Stromal cell of bone marrow (primary cell): ENCODE results near the gene MTHFD1L.
A peak's percentile ranks its signal among the peaks of the same experiment; 100 is the strongest.

Source experiments
- DNase-seq: peaks from one replicate; pipeline ENCODE4 v3.0.0-alpha.2; 2012; ENCODE audit warnings: low read depth

MTHFD1L gene

GRCh38 chr6:150866147-150866990 lies 867 bp downstream of the MTHFD1L start:
- DNase-seq = peak; percentile 86

- no peak for DNase-seq
Measured at GRCh38 chr6:150866991-150867501, 1.5 kb downstream of the MTHFD1L start.

GRCh38 chr6:150868759-150869158 lies 3.3 kb downstream of the MTHFD1L start:
- no peak for DNase-seq

GRCh38 chr6:150874179-150874578 lies 8.7 kb downstream of the MTHFD1L start:
- no peak for DNase-seq

GRCh38 chr6:150875841-150876240 lies 10.3 kb downstream of the MTHFD1L start:
- DNase-seq = no peak

GRCh38 chr6:150876598-150876997 lies 11.1 kb downstream of the MTHFD1L start:
- DNase-seq = no peak

- peak; percentile 71 for DNase-seq
Measured at GRCh38 chr6:150877928-150878327, 12.4 kb downstream of the MTHFD1L start.

- DNase-seq = no peak
Measured at GRCh38 chr6:150878347-150879213, 13.1 kb downstream of the MTHFD1L start.

GRCh38 chr6:150880336-150880735 lies 14.8 kb downstream of the MTHFD1L start:
- no peak for DNase-seq

GRCh38 chr6:150881911-150882481 lies 16.5 kb downstream of the MTHFD1L start:
- peak; percentile 87 for DNase-seq

GRCh38 chr6:150883521-150883920 lies 18.0 kb downstream of the MTHFD1L start:
- no peak for DNase-seq

GRCh38 chr6:150886155-150886554 lies 20.7 kb downstream of the MTHFD1L start:
- DNase-seq = no peak

GRCh38 chr6:150887978-150888563 lies 22.6 kb downstream of the MTHFD1L start:
- no peak for DNase-seq

- DNase-seq = no peak
Measured at GRCh38 chr6:150890346-150890745, 24.8 kb downstream of the MTHFD1L start.

- peak; percentile 61 for DNase-seq
Measured at GRCh38 chr6:150891888-150892485, 26.5 kb downstream of the MTHFD1L start.

GRCh38 chr6:150894191-150894744 lies 28.8 kb downstream of the MTHFD1L start:
- no peak for DNase-seq

- DNase-seq = no peak
Measured at GRCh38 chr6:150894935-150895552, 29.5 kb downstream of the MTHFD1L start.

GRCh38 chr6:150895928-150896632 lies 30.6 kb downstream of the MTHFD1L start:
- DNase-seq = no peak

GRCh38 chr6:150897400-150897943 lies 32.0 kb downstream of the MTHFD1L start:
- DNase-seq = no peak
